GM19395 (cell line): ENCODE results near the gene CACNA1I.

ENCODE experiments used
- ATAC-seq: cut with Tn5 transposase; IDR thresholded peaks from one replicate; pipeline ENCODE4 v1.9.1; 2021; ENCODE audit warnings: mild to moderate bottlenecking, moderate library complexity; ENCODE audit not compliant: unreplicated experiment

CACNA1I gene

DNA sequence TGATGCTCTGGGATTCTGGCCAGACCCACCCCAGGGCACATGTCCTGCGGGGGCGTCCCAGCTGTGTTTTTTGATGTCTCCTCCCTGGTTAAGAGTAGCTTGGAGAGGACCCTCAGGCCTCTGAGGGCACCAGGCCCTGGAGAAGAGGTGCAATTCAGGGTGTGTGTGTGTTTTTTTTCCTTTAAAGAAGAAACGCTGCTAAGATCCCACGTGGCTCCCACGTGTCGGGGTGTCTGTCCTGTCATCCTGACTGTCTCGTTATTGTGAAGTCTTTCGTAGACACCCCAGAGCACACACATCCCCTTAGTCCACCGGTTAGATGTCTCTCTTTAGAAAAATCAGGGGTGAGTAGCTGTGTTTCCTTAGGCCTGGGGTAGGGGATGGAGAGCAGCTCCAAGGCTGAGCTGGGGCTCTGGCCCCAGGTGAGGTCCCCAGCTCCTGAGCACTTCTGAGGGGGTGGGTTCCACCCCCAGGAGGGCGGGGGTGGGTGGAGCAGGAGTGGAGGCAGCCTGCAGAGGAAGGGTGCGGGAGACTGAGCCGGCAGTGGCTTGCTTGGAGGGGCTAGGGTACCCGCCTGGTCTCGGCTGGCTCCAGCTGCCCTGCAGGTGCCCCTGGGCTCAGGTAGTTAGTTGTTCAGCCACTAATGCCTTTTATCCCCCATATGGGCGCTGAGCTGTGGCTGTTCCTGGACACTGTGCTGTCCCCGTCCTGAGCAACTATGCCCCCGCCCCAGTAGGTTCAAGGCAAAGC is 116.4 kb downstream of the CACNA1I start:
- no peak for ATAC-seq

- no peak for ATAC-seq
These were observed 117.7 kb downstream of the CACNA1I start for GRCh38 chr22:39688186-39688785.

DNA sequence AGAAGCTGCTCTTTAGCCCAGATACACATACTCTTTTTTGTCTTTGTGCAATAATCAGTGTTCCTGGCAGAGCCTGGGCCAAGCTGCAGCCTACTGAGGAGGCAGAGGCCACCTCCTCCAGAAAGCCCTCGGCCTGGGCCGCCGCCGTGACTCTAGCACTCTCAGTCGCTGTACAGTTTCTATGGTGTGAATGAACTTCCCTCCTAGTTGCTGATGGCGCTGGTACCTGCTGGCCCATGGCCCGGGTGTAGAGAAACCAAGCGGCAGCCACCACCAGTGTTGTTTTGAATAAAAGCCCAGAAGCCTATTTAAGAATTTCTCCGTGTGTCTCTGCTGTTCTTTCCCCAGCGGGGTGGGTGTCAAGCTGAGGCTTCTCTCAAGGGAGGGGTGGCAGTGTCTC is 118.9 kb downstream of the CACNA1I start:
- ATAC-seq, result no peak

DNA sequence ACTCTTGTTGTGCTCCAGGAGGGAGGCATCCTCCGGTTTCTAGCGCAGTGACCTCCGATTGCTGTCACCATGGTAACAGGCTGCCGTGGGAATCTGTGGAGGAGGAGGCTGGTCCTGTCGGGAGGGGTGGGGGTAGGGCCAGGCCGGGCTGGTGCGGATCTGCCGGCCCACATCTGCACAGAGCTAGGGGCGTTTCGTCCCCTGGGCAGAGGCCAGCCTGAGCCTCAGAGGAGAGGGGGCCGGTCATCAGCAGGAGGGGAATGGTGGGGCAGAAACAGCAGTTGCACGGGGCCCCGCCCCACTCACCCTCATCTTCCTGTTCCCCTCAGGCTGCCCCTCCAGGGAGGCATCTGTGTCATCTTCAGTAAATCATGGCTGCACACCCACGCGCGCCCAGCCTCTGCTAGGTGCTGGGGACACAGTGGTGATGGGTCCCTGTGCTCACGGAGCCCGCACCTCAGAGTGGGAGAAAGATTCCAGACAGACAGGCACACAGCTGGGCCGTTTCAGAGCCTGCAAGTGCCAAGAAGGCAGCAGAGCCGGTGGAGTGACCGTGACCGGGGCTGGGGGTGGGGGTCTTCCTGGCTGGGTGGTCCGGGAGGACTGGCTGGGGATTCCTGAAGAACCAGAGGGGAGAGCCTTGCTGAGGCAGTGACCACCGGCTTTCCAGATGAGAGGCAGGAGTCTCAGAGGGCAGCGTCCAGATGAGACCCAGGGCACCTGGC is 120.5 kb downstream of the CACNA1I start:
- no peak for ATAC-seq

DNA sequence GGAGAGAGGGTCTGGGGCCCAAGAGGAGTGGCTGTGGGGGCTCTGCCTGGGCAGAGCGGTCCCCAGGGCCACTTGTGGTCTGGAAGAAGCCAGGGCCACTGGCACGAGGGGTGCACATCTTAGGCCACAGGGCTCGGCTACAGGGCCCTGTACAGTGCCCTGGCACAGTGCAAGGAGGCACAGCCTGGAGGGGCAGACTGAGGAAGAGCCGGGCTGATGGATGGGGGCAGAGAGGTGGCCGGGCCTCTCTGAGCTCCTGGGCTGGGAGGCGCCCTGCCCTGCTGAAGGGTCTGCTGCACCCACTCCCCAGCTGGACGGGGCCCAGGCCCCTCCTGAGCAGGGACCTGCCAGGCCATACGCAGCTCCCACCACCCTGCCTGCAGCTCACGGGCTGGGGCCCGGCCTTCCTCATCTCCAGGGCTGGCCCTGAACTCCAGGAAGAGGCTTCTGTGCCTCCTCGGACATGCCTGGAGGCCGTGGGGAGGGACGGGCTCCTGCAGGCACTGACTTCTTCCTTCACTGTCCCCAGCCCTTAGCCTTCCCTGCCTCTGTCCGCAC is 123.5 kb downstream of the CACNA1I start:
- no peak for ATAC-seq

GRCh38 chr22:39697790-39698430 is 127.4 kb downstream of the CACNA1I start:
- no peak for ATAC-seq

GRCh38 chr22:39699631-39700360 is 129.2 kb downstream of the CACNA1I start:
- no peak for ATAC-seq

DNA sequence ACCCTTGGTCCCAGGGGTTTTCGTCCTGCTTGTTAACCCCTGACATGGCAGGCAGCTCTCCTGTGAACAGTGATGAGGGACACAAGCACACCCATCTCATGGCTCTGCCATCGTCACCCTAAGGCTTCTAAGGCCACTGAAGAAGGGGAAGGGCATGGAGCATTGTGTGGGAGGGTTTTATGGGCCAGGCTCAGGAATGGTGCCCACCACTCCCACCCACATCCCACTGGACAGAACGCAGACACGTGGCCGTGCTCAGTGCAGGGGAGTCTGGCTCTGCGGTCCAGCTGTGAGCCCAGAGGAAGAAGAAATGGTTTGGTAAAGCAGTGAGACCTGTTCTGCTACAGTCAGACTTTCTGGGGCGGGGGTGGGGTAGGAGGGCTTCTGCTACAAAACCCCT is 130.0 kb downstream of the CACNA1I start:
- no peak for ATAC-seq

GRCh38 chr22:39703091-39703490 is 132.5 kb downstream of the CACNA1I start:
- ATAC-seq, result no peak

- ATAC-seq, result no peak
These were observed 133.5 kb downstream of the CACNA1I start for GRCh38 chr22:39703928-39704639.

DNA sequence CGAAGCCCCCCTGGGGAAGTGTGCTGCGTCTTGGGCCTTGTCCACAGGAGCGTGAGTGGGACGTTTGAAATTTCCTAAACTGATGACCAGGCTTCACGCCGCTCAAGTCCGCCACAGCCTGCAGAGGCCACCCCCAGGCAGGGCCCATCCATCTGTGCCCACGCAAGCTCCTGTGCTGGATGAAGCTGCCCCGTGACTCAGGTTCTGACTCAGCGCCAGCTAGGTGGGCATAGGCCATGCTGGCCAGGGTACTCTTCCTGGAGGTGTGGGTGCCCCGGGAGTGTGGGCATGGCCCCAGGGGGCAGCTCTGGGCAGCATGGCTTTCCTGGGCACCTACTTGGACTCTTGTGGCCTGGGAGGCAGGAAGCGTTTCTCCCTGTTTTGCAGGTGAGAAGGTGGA is 134.8 kb downstream of the CACNA1I start:
- ATAC-seq, result no peak

DNA sequence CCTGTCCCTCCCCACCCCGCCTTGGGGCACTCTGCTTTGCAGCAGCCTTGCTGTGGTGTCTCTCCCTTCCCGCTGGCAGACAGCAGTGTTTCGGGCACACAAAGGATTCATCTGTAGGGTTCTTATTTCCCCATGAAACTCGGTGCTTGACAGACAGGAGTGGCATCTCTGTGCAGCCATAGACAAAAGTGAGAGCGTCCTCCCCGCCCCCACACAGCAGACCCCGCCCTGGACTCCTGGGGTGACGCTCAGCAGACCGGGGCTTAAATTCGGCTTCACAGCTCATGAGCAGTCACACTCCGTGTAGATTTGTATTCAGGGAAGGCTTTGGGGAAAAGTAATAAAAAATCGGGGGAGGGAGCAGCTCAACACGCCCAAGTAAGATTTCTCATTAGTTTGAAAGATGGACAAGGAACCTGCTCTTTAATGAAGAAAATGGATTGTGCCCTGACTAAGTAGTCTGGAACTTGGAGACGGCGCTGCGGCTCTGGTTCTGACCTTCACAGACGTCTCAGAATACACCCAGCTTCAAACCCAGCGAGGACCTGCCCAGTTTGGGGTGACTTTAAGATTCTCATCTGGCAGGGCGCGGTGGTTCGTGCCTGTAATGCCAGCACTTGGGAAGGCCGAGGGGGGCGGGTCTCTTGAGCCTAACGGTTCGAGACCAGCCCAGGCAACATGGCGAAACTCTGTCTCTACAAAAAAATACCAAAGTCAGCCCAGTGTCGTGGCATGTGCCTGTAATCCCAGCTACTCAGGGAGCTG is 136.0 kb downstream of the CACNA1I start:
- ATAC-seq, result no peak

DNA sequence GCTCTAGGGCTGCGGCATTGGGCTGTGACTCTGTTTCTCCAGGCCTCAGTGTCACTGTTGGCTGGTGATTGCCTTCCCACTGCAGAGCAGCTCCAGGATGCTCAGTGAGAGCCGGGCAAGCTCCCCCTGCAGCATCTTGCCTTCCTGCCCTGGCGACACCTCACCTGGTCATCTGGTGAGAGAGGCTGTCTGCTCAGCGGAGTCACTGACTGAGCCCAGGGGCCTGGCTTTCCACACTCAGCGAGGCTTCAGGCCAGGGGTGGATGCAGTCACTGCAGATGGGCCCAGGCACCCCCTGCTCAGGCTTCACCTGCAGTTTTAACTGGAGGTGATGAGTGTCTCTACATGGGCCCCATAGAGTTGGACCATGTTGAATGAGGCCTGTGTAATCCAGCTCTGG is 136.8 kb downstream of the CACNA1I start:
- no peak for ATAC-seq

DNA sequence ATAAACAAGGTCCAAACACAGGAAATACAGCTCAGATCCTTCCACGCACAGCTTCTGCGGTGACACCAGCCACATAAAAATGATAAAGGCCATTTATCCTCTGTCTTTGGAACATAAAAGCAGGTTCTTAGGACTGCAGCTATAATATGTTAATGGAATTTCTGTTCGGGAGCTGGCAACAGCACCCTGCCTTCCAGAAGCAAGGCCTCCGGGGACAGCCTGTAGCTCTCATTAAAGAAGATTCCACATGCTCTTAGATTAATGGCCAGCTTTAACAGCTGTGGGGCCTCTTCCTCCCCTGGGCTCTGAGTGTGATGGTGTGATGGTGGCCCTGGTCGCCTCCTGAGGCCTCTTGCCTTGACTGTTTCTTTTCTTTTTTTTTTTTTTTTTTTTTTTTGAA is 137.3 kb downstream of the CACNA1I start:
- no peak for ATAC-seq

DNA sequence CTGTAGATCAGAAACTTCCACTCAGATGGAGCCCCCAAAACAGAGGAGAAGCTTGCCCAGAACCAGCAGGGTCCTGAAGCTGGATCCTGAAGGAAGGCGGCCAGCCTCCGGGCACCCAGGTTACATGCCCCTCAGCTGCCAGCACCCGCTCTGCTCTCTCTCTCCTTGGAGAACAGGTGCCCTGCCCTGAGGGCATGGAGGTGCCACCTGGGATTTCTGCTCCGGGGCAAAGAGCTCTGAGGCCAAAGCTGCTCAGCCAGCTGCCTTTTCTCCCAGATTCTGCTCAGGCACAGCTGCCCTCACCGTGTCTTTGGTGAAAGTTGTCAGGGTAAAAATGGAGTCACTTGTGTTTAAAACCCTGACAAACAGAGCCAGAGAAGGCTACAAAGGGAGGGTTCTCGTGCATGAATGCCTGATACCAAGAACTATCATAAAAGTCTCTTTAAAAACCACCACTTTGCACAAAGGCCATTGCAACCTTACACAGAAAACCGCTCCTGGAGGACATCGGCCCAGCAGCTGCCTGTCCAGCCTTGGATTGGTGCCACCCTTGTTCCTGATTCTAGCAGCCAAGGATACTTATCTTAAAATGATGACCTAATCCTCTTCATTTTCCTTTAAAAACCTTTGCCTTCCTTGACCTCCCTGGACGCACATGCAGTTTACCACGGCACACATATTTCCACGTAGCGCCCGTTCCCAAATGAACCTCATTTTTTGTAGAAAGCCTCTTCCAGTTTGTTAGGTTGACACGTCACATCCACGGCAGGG is 140.0 kb downstream of the CACNA1I start:
- ATAC-seq, result no peak

GRCh38 chr22:39712081-39712480 is 141.5 kb downstream of the CACNA1I start:
- no peak for ATAC-seq

DNA sequence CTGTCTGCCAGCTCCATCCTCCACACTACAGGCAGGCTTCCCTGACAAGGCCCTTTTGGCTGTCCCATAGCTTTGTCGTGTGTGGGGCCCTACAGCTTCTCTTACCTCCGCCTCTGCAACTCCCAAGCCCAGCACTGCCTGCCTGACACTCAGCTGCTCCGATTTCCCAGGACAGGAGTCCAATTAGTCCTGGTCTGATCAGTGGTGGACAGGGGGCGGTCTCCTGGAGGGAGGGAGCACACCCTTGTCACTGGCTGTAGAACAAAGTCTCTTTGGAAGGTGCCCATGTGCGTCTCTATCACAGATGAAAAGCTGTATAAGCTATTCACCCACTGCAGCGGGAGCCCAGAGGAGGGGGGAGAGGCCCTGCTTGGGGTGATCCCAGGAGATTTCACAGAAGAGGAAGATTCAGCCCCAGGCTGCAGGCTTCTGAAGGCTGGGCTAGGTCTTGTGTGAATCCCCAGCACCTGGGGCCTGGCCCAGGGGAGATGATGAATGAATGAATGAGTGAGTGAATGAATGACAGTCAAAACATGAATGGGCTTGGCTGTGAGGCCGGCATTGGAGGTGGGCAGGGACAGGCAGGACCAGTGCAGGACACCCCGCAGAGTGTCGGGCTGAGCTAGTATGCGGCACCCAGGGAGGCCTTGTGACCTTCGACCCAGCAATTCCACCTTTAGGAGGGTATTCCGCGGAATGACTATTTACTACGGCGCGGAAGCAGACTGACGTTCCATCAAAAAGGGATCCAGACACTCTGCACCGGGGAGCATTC is 142.4 kb downstream of the CACNA1I start:
- no peak for ATAC-seq

GRCh38 chr22:39713799-39714290 is 143.3 kb downstream of the CACNA1I start:
- no peak for ATAC-seq
